Measurements from ENCODE around the gene ENTHD1. TPM values are rescaled to one million over a fixed set of nuclear protein-coding genes. Genes with fewer than 3 reads are reported as not detected.

The ENTHD1 gene
- total RNA-seq, 1 experiment from 2014 or later = not detected

GRCh38 chr22:39910876-39911613 is 17.5 kb upstream of the ENTHD1 start:
- CTCF ChIA-PET = no interaction called here
- Histone ChIP-seq H3K36me3 (ENCODE audit: control insufficient read depth, insufficient read depth, low read length) (no peaks in the 10 kb centered on the region), H3K4me3 (ENCODE audit: low read depth, low read length) (no peak overlapping the region), H3K9me3 (no peaks in the 10 kb centered on the region), H3K27me3 (replicated peaks; ENCODE audit: control insufficient read depth, insufficient read depth, low read length) (no peaks in the 10 kb centered on the region), H3K4me1 (no peaks in the 10 kb centered on the region)
- no peaks in the 10 kb centered on the region for H3K36me3 Mint-ChIP-seq (ENCODE audit: insufficient read depth, unreplicated experiment)
- no peak for DNase-seq
- intact Hi-C loops (cut with micrococcal nuclease; ENCODE audit: unreplicated experiment) = no loop called here
- no peak for TF ChIP-seq CTCF (IDR thresholded peaks at IDR 0.05; ENCODE audit: insufficient read depth in 1 of 2, low read depth in 1 of 2, low read length in 1 of 2, severe bottlenecking in 1 of 2, unreplicated experiment in 1 of 2)
- H3K27ac Mint-ChIP-seq (ENCODE audit: unreplicated experiment) = no peak overlapping the region
- H3K27me3 Mint-ChIP-seq (ENCODE audit: insufficient read depth, unreplicated experiment) = peaks cover 16% of the 10 kb centered on the region
- POLR2A ChIA-PET = no interaction called here
- no peaks in the 10 kb centered on the region for H3K9me3 Mint-ChIP-seq (ENCODE audit: unreplicated experiment)
- no TSS peak for BruUV-seq (replicated peaks)
- H3K4me1 Mint-ChIP-seq (ENCODE audit: low read depth, unreplicated experiment) = no peaks in the 10 kb centered on the region
- H3K4me3 Mint-ChIP-seq (ENCODE audit: unreplicated experiment) = no peak overlapping the region

- ChIA-PET CTCF (no interaction called here), POLR2A (no interaction called here)
- DNase-seq = no peak
- H3K9me3 Mint-ChIP-seq (ENCODE audit: unreplicated experiment) = no peaks in the 10 kb centered on the region
- Histone ChIP-seq H3K4me1 (no peaks in the 10 kb centered on the region), H3K36me3 (ENCODE audit: control insufficient read depth, insufficient read depth, low read length) (no peaks in the 10 kb centered on the region), H3K27me3 (replicated peaks; ENCODE audit: control insufficient read depth, insufficient read depth, low read length) (no peaks in the 10 kb centered on the region; the same call in 1 of the 2 replicates), H3K4me3 (ENCODE audit: low read depth, low read length) (no peak overlapping the region), H3K9me3 (no peaks in the 10 kb centered on the region)
- H3K27ac Mint-ChIP-seq (ENCODE audit: unreplicated experiment) = no peak overlapping the region
- TF ChIP-seq CTCF (IDR thresholded peaks at IDR 0.05; ENCODE audit: insufficient read depth in 1 of 2, low read depth in 1 of 2, low read length in 1 of 2, severe bottlenecking in 1 of 2, unreplicated experiment in 1 of 2) = no peak
- H3K27me3 Mint-ChIP-seq (ENCODE audit: insufficient read depth, unreplicated experiment) = peaks cover 18% of the 10 kb centered on the region
- intact Hi-C loops (cut with micrococcal nuclease; ENCODE audit: unreplicated experiment) = no loop called here
- H3K36me3 Mint-ChIP-seq (ENCODE audit: insufficient read depth, unreplicated experiment) = no peaks in the 10 kb centered on the region
- no peak overlapping the region for H3K4me3 Mint-ChIP-seq (ENCODE audit: unreplicated experiment)
- BruUV-seq (replicated peaks) = no TSS peak
- no peaks in the 10 kb centered on the region for H3K4me1 Mint-ChIP-seq (ENCODE audit: low read depth, unreplicated experiment)
Measured at GRCh38 chr22:39908737-39909136, 15.2 kb upstream of the ENTHD1 start.

- H3K27ac Mint-ChIP-seq (ENCODE audit: unreplicated experiment) = no peak overlapping the region
- peaks cover 18% of the 10 kb centered on the region for H3K27me3 Mint-ChIP-seq (ENCODE audit: insufficient read depth, unreplicated experiment)
- no peak overlapping the region for H3K4me3 ChIP-seq (ENCODE audit: low read depth, low read length)
- no peak for TF ChIP-seq CTCF (IDR thresholded peaks at IDR 0.05; ENCODE audit: insufficient read depth in 1 of 2, low read depth in 1 of 2, low read length in 1 of 2, severe bottlenecking in 1 of 2, unreplicated experiment in 1 of 2)
- no peak overlapping the region for H3K4me3 Mint-ChIP-seq (ENCODE audit: unreplicated experiment)
- no peak for DNase-seq
- no peaks in the 10 kb centered on the region; the same call in 1 of the 2 replicates for H3K27me3 ChIP-seq (replicated peaks; ENCODE audit: control insufficient read depth, insufficient read depth, low read length)
- no peaks in the 10 kb centered on the region for H3K4me1 Mint-ChIP-seq (ENCODE audit: low read depth, unreplicated experiment)
- no peaks in the 10 kb centered on the region for H3K9me3 Mint-ChIP-seq (ENCODE audit: unreplicated experiment)
- BruUV-seq (replicated peaks) = no TSS peak
- H3K36me3 ChIP-seq (ENCODE audit: control insufficient read depth, insufficient read depth, low read length) = no peaks in the 10 kb centered on the region
- ChIA-PET CTCF (no interaction called here), POLR2A (no interaction called here)
- H3K36me3 Mint-ChIP-seq (ENCODE audit: insufficient read depth, unreplicated experiment) = no peaks in the 10 kb centered on the region
- no peaks in the 10 kb centered on the region for H3K9me3 ChIP-seq
- no peaks in the 10 kb centered on the region for H3K4me1 ChIP-seq
- intact Hi-C loops (cut with micrococcal nuclease; ENCODE audit: unreplicated experiment) = no loop called here
Measured at GRCh38 chr22:39908136-39908535, 14.6 kb upstream of the ENTHD1 start.

Data from Caco-2 (cell line).